GM12878 (cell line): ENCODE results near the gene SERPINF2. TPM values are rescaled to one million over a fixed set of nuclear protein-coding genes. Genes with fewer than 3 reads are reported as not detected.

Experiments
- ATAC-seq: fragments of 200-7000 bp; cut with Tn5 transposase; 3 replicates; pipeline ENCODE4 v1.9.1; 2020; ENCODE audit warnings: mild to moderate bottlenecking, moderate library complexity
- BruUV-seq: library from RNA; stranded (reverse); fragments of 400-500 nt; replicated peaks from 2 replicates; lab custom pipeline; 2021; lab: Mats Ljungman, UMichigan
- CTCF ChIA-PET: fragments of 300-600 bp; sonication (Branson Sonifier 250); formaldehyde crosslinking; extraction: SDS; loops from one replicate; lab custom pipeline; 2021; ENCODE audit warnings: inconsistent platforms; lab: Yijun Ruan, JAX
- POLR2A ChIA-PET: fragments of 350-600 bp; formaldehyde crosslinking; extraction: SDS; loops from one replicate; lab custom pipeline; 2021; ENCODE audit warnings: inconsistent platforms; lab: Charles Lee
- RAD21 ChIA-PET: fragments of 300-600 bp; sonication (Branson Sonifier 250); formaldehyde crosslinking; loops from one replicate; lab custom pipeline; 2023; ENCODE audit warnings: antibody characterized with exemption; ENCODE audit not compliant: unreplicated experiment; lab: Charles Lee
- SMC1A ChIA-PET: fragments of 300-600 bp; sonication (Branson Sonifier 250); formaldehyde crosslinking; loops from one replicate; lab custom pipeline; 2023; ENCODE audit not compliant: unreplicated experiment, uncharacterized antibody; lab: Charles Lee
- DNase-seq: peaks from one replicate; pipeline ENCODE4 v3.0.0-alpha.2; 2011; ENCODE audit warnings: low read depth, low spot score
- FAIRE-seq: peaks from 3 replicates; lab custom pipeline; 2011; peaks lifted over from hg19 to GRCh38; lab: Jason Lieb, UNC
- H2AFZ ChIP-seq: 2 replicates; pipeline ENCODE4 v1.6.0; 2011; ENCODE audit warnings: low read depth, low read length, control low read depth; ENCODE audit not compliant: control insufficient read depth
- H3K27ac ChIP-seq: 2 replicates; pipeline ENCODE4 v1.5.1; 2011; ENCODE audit warnings: control low read depth; ENCODE audit not compliant: control insufficient read depth, insufficient read depth
- H3K27me3 ChIP-seq, 2 experiments: replicated peaks in 1 of 2; 2 replicates each; pipeline versions ENCODE4 v1.6.0 to v1.6.1; 2011; ENCODE audit warnings: low read length in 1 of 2; ENCODE audit not compliant: control insufficient read depth in 2 of 2, insufficient read depth in 2 of 2
- H3K36me3 ChIP-seq, 2 experiments: 2 replicates each; pipeline ENCODE4 v1.5.1; 2011; ENCODE audit warnings: low read length in 1 of 2; ENCODE audit not compliant: control insufficient read depth in 2 of 2, insufficient read depth in 2 of 2
- H3K4me1 ChIP-seq: 2 replicates; pipeline ENCODE4 v1.6.1; 2011; ENCODE audit warnings: mild to moderate bottlenecking, low read length, moderate library complexity, mixed read lengths; ENCODE audit not compliant: control insufficient read depth, insufficient read depth
- H3K4me2 ChIP-seq: 2 replicates; pipeline ENCODE4 v1.6.0; 2011; ENCODE audit warnings: control low read depth; ENCODE audit not compliant: control insufficient read depth, insufficient read depth
- H3K4me3 ChIP-seq: fragments of 200-600 bp; sonication (generic); 2 replicates; pipeline ENCODE4 v1.5.1; 2016
- H3K79me2 ChIP-seq: 2 replicates; pipeline ENCODE4 v1.6.0; 2011; ENCODE audit warnings: low read length; ENCODE audit not compliant: control insufficient read depth, insufficient read depth
- H3K9ac ChIP-seq: 2 replicates; pipeline ENCODE4 v1.8.0; 2011; ENCODE audit warnings: low read length, control low read depth, mixed read lengths; ENCODE audit not compliant: control insufficient read depth, insufficient read depth
- H3K9me3 ChIP-seq: replicated peaks from 3 replicates; pipeline ENCODE4 v1.5.1; 2011; ENCODE audit warnings: mild to moderate bottlenecking, low read length; ENCODE audit not compliant: control insufficient read depth, insufficient read depth
- H4K20me1 ChIP-seq: 2 replicates; pipeline ENCODE4 v1.6.0; 2011; ENCODE audit not compliant: control insufficient read depth, insufficient read depth
- LARP7 ChIP-seq: fragments of 450-650 bp; IDR thresholded peaks from 2 replicates; pipeline ENCODE4 v1.6.1; 2017; ENCODE audit warnings: mild to moderate bottlenecking
- MEF2A ChIP-seq: IDR thresholded peaks from 2 replicates; pipeline ENCODE4 v1.6.1; 2011; ENCODE audit warnings: low read depth, mild to moderate bottlenecking, low read length, moderate library complexity; ENCODE audit not compliant: insufficient read depth
- RCOR1 ChIP-seq: conservative IDR thresholded peaks from 2 replicates; pipeline ENCODE4 v1.6.1; 2012; ENCODE audit warnings: low read depth, low read length, improper control_type of control experiment
- TCF7 ChIP-seq: IDR thresholded peaks from 2 replicates; pipeline ENCODE4 v1.6.1; 2014; ENCODE audit warnings: antibody characterized with exemption, borderline replicate concordance
- WGBS: methylation state at CpG from one replicate; pipeline ENCODE4 v1.1.6; 2016; ENCODE audit warnings: low lambda C conversion rate; ENCODE audit not compliant: insufficient replicate concordance, insufficient coverage; ENCODE audit errors: missing lambda C conversion rate; 5-methylcytosine and 5-hydroxymethylcytosine counted together
- in situ Hi-C: fragments of 300-500 bp; cut with MboI; formaldehyde crosslinking; loops from 9 replicates; pipeline ENCODE4 v1.14.3; 2018; ENCODE audit warnings: mixed read lengths
- intact Hi-C: fragments of 100-400 bp; cut with micrococcal nuclease; formaldehyde crosslinking; loops from one replicate; pipeline ENCODE4 v1.14.2; 2022; ENCODE audit not compliant: unreplicated experiment
- polyA plus RNA-seq, 11 experiments: library from polyadenylated mRNA; depleted of rRNA in 4 of 11; unstranded in 6 of 11; stranded (reverse) in 5 of 11; fragments of >200 nt; fragmentation: Nextera tagmentation in 4 of 11; fragmentation: Illumina TruSeq in 1 of 11; extraction: Ambion mirVana in 4 of 11; extraction: Trizol in 1 of 11; gene quantifications; 1 replicate in 1 of 11; 2 replicates in 10 of 11; pipeline versions ENCODE4 v1.2.1 to v1.2.3, GENCODE V29; 2011 to 2016; ENCODE audit warnings: inconsistent platforms in 2 of 11, missing spikeins in 2 of 11, low read depth in 1 of 11
- total RNA-seq, 4 experiments: library from RNA; depleted of rRNA in 3 of 4; stranded (reverse); fragments of >200 nt in 3 of 4; fragmentation: Illumina TruSeq in 1 of 4; extraction: Trizol in 1 of 4; gene quantifications; 2 replicates each; pipeline versions ENCODE4 v1.2.1 to v1.2.3, GENCODE V29; 2013 to 2021
- TF ChIP-seq, protein P1 (sequence below): IDR thresholded peaks from 2 replicates; pipeline ENCODE4 v1.6.1; 2011; ENCODE audit warnings: low read depth, low read length, improper control_type of control experiment, borderline replicate concordance
- TF ChIP-seq, protein P2 (sequence below), 3 experiments: IDR thresholded peaks in 2 of 3; conservative IDR thresholded peaks in 1 of 3; 2 replicates each; pipeline ENCODE4 v1.5.1; 2011; ENCODE audit warnings: low read depth in 3 of 3, low read length in 3 of 3, mild to moderate bottlenecking in 3 of 3, control low read depth in 2 of 3, moderate library complexity in 2 of 3, inconsistent platforms in 1 of 3, mixed read lengths in 1 of 3; ENCODE audit not compliant: control insufficient read depth in 2 of 3, insufficient read depth in 1 of 3; ENCODE audit errors: extremely low read depth in 1 of 3
- TF ChIP-seq, protein P3 (sequence below): fragments of 450-650 bp; IDR thresholded peaks from 2 replicates; pipeline ENCODE4 v1.6.1; 2017; ENCODE audit warnings: mild to moderate bottlenecking, moderate library complexity
- TF ChIP-seq, protein P4 (sequence below): fragments of 450-650 bp; formaldehyde crosslinking; IDR thresholded peaks from 2 replicates; pipeline ENCODE4 v1.4.0; 2020; ENCODE audit warnings: mild to moderate bottlenecking, moderate library complexity

The SERPINF2 gene
- total and polyA plus RNA-seq, 10 of the 15 experiments (the other 5 are each of a cell fraction or from before 2014, with no cell fraction given): 0.04 to 0.21 (median 0.12) TPM; not detected in 6

- in situ Hi-C loops (no loop called here), intact Hi-C loops (no loop called here)
- DNase-seq (no peak), ATAC-seq (no peak), FAIRE-seq (no peak)
- peak overlapping the region; percentile 70 for H3K4me2 ChIP-seq
- BruUV-seq: TSS peak; percentile 57
- H3K27me3 ChIP-seq: no peaks in the 10 kb centered on the region
- RAD21 ChIA-PET: no interaction called here
- POLR2A ChIA-PET: interaction anchor here (0.8 kb wide), 1 partner anchor 11 kb away, joined by 3 read pairs; no protein-coding TSS in a partner anchor
- peaks cover 3 to 5% of the 10 kb centered on the region in 2 experiments; a peak in 3 of 4 replicates for H3K36me3 ChIP-seq
- SMC1A ChIA-PET: interaction anchor here (1.0 to 1.7 kb wide), 3 partner anchors 11 to 139 kb away, joined by 3 to 4 read pairs (median 4); no protein-coding TSS in a partner anchor
- H3K27ac ChIP-seq: 0 out of 2 replicates have a peak overlapping the region, but pooled peaks have one; percentile 95
- peaks cover 28% of the 10 kb centered on the region for H3K4me1 ChIP-seq
- WGBS: 96% methylated on average over 54 of the region's 54 CpGs
- H3K9me3 ChIP-seq: no peaks in the 10 kb centered on the region
- H3K9ac ChIP-seq: peak overlapping the region; percentile 80; the same call in 1 of the 2 replicates
- peak overlapping the region; percentile 86; the same call in 1 of the 2 replicates for H3K4me3 ChIP-seq
- CTCF ChIA-PET: interaction anchor here (0.7 to 1.4 kb wide), 2 partner anchors 11 to 139 kb away, joined by 3 read pairs; no protein-coding TSS in a partner anchor
- no peak overlapping the region for H2AFZ ChIP-seq
- H4K20me1 ChIP-seq: no peaks in the 10 kb centered on the region
- peaks cover 16% of the 10 kb centered on the region for H3K79me2 ChIP-seq
- TF ChIP-seq, protein P1, sequence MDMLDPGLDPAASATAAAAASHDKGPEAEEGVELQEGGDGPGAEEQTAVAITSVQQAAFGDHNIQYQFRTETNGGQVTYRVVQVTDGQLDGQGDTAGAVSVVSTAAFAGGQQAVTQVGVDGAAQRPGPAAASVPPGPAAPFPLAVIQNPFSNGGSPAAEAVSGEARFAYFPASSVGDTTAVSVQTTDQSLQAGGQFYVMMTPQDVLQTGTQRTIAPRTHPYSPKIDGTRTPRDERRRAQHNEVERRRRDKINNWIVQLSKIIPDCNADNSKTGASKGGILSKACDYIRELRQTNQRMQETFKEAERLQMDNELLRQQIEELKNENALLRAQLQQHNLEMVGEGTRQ: no peak
- TF ChIP-seq LARP7 (no peak), RCOR1 (no peak), MEF2A (no peak), TCF7 (no peak)
- TF ChIP-seq, protein P2, sequence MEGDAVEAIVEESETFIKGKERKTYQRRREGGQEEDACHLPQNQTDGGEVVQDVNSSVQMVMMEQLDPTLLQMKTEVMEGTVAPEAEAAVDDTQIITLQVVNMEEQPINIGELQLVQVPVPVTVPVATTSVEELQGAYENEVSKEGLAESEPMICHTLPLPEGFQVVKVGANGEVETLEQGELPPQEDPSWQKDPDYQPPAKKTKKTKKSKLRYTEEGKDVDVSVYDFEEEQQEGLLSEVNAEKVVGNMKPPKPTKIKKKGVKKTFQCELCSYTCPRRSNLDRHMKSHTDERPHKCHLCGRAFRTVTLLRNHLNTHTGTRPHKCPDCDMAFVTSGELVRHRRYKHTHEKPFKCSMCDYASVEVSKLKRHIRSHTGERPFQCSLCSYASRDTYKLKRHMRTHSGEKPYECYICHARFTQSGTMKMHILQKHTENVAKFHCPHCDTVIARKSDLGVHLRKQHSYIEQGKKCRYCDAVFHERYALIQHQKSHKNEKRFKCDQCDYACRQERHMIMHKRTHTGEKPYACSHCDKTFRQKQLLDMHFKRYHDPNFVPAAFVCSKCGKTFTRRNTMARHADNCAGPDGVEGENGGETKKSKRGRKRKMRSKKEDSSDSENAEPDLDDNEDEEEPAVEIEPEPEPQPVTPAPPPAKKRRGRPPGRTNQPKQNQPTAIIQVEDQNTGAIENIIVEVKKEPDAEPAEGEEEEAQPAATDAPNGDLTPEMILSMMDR (IDR thresholded peaks at IDR 0.05 in 2 of 3, conservative IDR thresholded peaks at IDR 0.05 in 1 of 3; ENCODE audit: control insufficient read depth in 2 of 3, extremely low read depth in 1 of 3, insufficient read depth in 1 of 3, low read depth in 3 of 3, low read length in 3 of 3): no peak
- TF ChIP-seq, protein P3, sequence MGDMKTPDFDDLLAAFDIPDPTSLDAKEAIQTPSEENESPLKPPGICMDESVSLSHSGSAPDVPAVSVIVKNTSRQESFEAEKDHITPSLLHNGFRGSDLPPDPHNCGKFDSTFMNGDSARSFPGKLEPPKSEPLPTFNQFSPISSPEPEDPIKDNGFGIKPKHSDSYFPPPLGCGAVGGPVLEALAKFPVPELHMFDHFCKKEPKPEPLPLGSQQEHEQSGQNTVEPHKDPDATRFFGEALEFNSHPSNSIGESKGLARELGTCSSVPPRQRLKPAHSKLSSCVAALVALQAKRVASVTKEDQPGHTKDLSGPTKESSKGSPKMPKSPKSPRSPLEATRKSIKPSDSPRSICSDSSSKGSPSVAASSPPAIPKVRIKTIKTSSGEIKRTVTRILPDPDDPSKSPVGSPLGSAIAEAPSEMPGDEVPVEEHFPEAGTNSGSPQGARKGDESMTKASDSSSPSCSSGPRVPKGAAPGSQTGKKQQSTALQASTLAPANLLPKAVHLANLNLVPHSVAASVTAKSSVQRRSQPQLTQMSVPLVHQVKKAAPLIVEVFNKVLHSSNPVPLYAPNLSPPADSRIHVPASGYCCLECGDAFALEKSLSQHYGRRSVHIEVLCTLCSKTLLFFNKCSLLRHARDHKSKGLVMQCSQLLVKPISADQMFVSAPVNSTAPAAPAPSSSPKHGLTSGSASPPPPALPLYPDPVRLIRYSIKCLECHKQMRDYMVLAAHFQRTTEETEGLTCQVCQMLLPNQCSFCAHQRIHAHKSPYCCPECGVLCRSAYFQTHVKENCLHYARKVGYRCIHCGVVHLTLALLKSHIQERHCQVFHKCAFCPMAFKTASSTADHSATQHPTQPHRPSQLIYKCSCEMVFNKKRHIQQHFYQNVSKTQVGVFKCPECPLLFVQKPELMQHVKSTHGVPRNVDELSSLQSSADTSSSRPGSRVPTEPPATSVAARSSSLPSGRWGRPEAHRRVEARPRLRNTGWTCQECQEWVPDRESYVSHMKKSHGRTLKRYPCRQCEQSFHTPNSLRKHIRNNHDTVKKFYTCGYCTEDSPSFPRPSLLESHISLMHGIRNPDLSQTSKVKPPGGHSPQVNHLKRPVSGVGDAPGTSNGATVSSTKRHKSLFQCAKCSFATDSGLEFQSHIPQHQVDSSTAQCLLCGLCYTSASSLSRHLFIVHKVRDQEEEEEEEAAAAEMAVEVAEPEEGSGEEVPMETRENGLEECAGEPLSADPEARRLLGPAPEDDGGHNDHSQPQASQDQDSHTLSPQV: no peak
- TF ChIP-seq, protein P4, sequence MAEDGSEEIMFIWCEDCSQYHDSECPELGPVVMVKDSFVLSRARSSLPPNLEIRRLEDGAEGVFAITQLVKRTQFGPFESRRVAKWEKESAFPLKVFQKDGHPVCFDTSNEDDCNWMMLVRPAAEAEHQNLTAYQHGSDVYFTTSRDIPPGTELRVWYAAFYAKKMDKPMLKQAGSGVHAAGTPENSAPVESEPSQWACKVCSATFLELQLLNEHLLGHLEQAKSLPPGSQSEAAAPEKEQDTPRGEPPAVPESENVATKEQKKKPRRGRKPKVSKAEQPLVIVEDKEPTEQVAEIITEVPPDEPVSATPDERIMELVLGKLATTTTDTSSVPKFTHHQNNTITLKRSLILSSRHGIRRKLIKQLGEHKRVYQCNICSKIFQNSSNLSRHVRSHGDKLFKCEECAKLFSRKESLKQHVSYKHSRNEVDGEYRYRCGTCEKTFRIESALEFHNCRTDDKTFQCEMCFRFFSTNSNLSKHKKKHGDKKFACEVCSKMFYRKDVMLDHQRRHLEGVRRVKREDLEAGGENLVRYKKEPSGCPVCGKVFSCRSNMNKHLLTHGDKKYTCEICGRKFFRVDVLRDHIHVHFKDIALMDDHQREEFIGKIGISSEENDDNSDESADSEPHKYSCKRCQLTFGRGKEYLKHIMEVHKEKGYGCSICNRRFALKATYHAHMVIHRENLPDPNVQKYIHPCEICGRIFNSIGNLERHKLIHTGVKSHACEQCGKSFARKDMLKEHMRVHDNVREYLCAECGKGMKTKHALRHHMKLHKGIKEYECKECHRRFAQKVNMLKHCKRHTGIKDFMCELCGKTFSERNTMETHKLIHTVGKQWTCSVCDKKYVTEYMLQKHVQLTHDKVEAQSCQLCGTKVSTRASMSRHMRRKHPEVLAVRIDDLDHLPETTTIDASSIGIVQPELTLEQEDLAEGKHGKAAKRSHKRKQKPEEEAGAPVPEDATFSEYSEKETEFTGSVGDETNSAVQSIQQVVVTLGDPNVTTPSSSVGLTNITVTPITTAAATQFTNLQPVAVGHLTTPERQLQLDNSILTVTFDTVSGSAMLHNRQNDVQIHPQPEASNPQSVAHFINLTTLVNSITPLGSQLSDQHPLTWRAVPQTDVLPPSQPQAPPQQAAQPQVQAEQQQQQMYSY (CRISPR knock-in tag): no peak
These were observed 16.8 kb upstream of the SERPINF2 start for GRCh38 chr17:1725642-1726511.
